SK-N-SH (cell line): Measurements from ENCODE around the gene POLQ. TPM values are rescaled to one million over a fixed set of nuclear protein-coding genes. Genes with fewer than 3 reads are reported as not detected.
A peak's percentile ranks its signal among the peaks of the same experiment; 100 is the strongest.

Experiments used
- CTCF ChIA-PET: fragments of 300-600, 350-600 bp; formaldehyde crosslinking; extraction: SDS; loops from one replicate; lab custom pipeline; 2021; lab: Yijun Ruan, JAX
- POLR2A ChIA-PET: fragments of 350-600 bp; sonication (Branson Sonifier 250); formaldehyde crosslinking; extraction: SDS; loops from one replicate; lab custom pipeline; 2020; ENCODE audit warnings: antibody characterized with exemption, inconsistent platforms; lab: Yijun Ruan, JAX
- DNase-seq: peaks from one replicate; pipeline ENCODE4 v3.0.0; 2012
- H2AFZ ChIP-seq: fragments of 200-600 bp; sonication (generic); 2 replicates; pipeline ENCODE4 v1.8.1; 2016; ENCODE audit warnings: antibody characterized with exemption, mild to moderate bottlenecking, low read depth
- H3F3A ChIP-seq: fragments of 200-600 bp; sonication (generic); replicated peaks from 2 replicates; pipeline ENCODE3; 2016; ENCODE audit warnings: antibody characterized with exemption, mild to moderate bottlenecking; ENCODE audit not compliant: insufficient read depth
- H3K27ac ChIP-seq, 2 experiments: fragments of 200-500 bp in 1 of 2; fragments of 200-600 bp in 1 of 2; sonication (Bioruptor generic) in 1 of 2; sonication (generic), shearing (Covaris generic) in 1 of 2; 2 replicates each; pipeline versions ENCODE4 v1.5.1 to v1.6.1; 2014 to 2016; ENCODE audit warnings: low read depth in 2 of 2, inconsistent platforms in 1 of 2, low read length in 1 of 2, mild to moderate bottlenecking in 1 of 2, mixed read lengths in 1 of 2
- H3K27me3 ChIP-seq: fragments of 200-600 bp; sonication (generic), shearing (Covaris generic); 2 replicates; pipeline ENCODE4 v1.6.1; 2016; ENCODE audit warnings: mixed run types; ENCODE audit not compliant: insufficient read depth
- H3K36me3 ChIP-seq, 2 experiments: fragments of 200-500 bp in 1 of 2; fragments of 200-600 bp in 1 of 2; sonication (Bioruptor generic) in 1 of 2; sonication (generic) in 1 of 2; replicated peaks in 1 of 2; 2 replicates each; pipeline versions ENCODE3 to v1.5.1; 2014 to 2016; ENCODE audit warnings: low read length in 1 of 2, mild to moderate bottlenecking in 1 of 2; ENCODE audit not compliant: insufficient read depth in 2 of 2, control insufficient read depth in 1 of 2
- H3K4me1 ChIP-seq, 2 experiments: fragments of 200-500 bp in 1 of 2; fragments of 200-600 bp in 1 of 2; sonication (Bioruptor generic) in 1 of 2; sonication (generic), shearing (Covaris generic) in 1 of 2; 2 replicates each; pipeline versions ENCODE4 v1.5.1 to v1.6.1; 2014 to 2016; ENCODE audit warnings: low read depth in 1 of 2, low read length in 1 of 2, mixed run types in 1 of 2; ENCODE audit not compliant: insufficient read depth in 2 of 2, control insufficient read depth in 1 of 2
- H3K4me2 ChIP-seq: fragments of 200-600 bp; sonication (generic), shearing (Covaris generic); 2 replicates; pipeline ENCODE4 v1.6.1; 2017; ENCODE audit warnings: mixed run types
- H3K4me3 ChIP-seq, 2 experiments: fragments of 200-500 bp in 1 of 2; fragments of 200-600 bp in 1 of 2; sonication (Bioruptor generic) in 1 of 2; sonication (generic), shearing (Covaris generic) in 1 of 2; 2 replicates each; pipeline versions ENCODE4 v1.5.1 to v1.8.1; 2014 to 2016; ENCODE audit warnings: low read depth in 2 of 2, inconsistent platforms in 1 of 2, low read length in 1 of 2, mild to moderate bottlenecking in 1 of 2, mixed read lengths in 1 of 2, moderate library complexity in 1 of 2
- H3K79me2 ChIP-seq: fragments of 200-600 bp; sonication (generic); 2 replicates; pipeline ENCODE4 v1.8.1; 2017; ENCODE audit warnings: mild to moderate bottlenecking; ENCODE audit not compliant: insufficient read depth
- H3K9ac ChIP-seq: fragments of 200-600 bp; sonication (generic); 2 replicates; pipeline ENCODE4 v1.6.1; 2017; ENCODE audit warnings: mixed run types
- H3K9me2 ChIP-seq: fragments of 200-600 bp; sonication (generic); 2 replicates; pipeline ENCODE4 v1.6.1; 2017; ENCODE audit warnings: mixed run types
- H3K9me3 ChIP-seq: fragments of 200-600 bp; sonication (generic); 2 replicates; pipeline ENCODE4 v1.6.1; 2017; ENCODE audit warnings: mixed run types, mild to moderate bottlenecking, moderate library complexity
- H4K20me1 ChIP-seq: fragments of 200-600 bp; sonication (generic); 2 replicates; pipeline ENCODE4 v1.6.1; 2017; ENCODE audit warnings: mild to moderate bottlenecking, mixed run types; ENCODE audit not compliant: insufficient read depth
- CTCF ChIP-seq: fragments of 200-600 bp; sonication (generic); IDR thresholded peaks from 2 replicates; pipeline ENCODE4 v1.6.1; 2017; ENCODE audit warnings: antibody characterized with exemption, mild to moderate bottlenecking, moderate library complexity
- GABPA ChIP-seq: IDR thresholded peaks from 2 replicates; pipeline ENCODE4 v1.4.0; 2012; ENCODE audit warnings: low read depth, mild to moderate bottlenecking
- IRF3 ChIP-seq: fragments of 150-350 bp; IDR thresholded peaks from 2 replicates; pipeline ENCODE4 v1.6.1; 2016; ENCODE audit warnings: mild to moderate bottlenecking, low read depth, low read length
- PBX3 ChIP-seq: IDR thresholded peaks from 2 replicates; pipeline ENCODE4; 2012
- RAD21 ChIP-seq: IDR thresholded peaks from 2 replicates; pipeline ENCODE4 v1.6.1; 2012; ENCODE audit warnings: mild to moderate bottlenecking, low read length
- RFX5 ChIP-seq: IDR thresholded peaks from 2 replicates; pipeline ENCODE4 v1.6.1; 2012; ENCODE audit warnings: mild to moderate bottlenecking, improper control_type of control experiment, low read length
- RXRA ChIP-seq: IDR thresholded peaks from 2 replicates; pipeline ENCODE4 v1.4.0; 2012; ENCODE audit warnings: low read depth, mild to moderate bottlenecking, borderline replicate concordance
- SMC3 ChIP-seq: IDR thresholded peaks from 2 replicates; pipeline ENCODE4 v1.6.1; 2012; ENCODE audit warnings: low read depth, low read length, improper control_type of control experiment
- TAF1 ChIP-seq: IDR thresholded peaks from 2 replicates; pipeline ENCODE4 v1.6.1; 2012; ENCODE audit warnings: low read depth, mild to moderate bottlenecking, low read length, moderate library complexity, borderline replicate concordance
- TCF12 ChIP-seq: IDR thresholded peaks from 2 replicates; pipeline ENCODE4 v1.4.0; 2012
- TEAD4 ChIP-seq: IDR thresholded peaks from 2 replicates; pipeline ENCODE4 v1.4.0; 2012; ENCODE audit warnings: mild to moderate bottlenecking, borderline replicate concordance; ENCODE audit not compliant: insufficient read depth
- USF1 ChIP-seq: IDR thresholded peaks from 2 replicates; pipeline ENCODE4 v1.4.0; 2012; ENCODE audit warnings: low read depth, borderline replicate concordance
- USF2 ChIP-seq: fragments of 150-350 bp; IDR thresholded peaks from 2 replicates; pipeline ENCODE4 v1.6.1; 2017; ENCODE audit warnings: antibody characterized with exemption, low read length, low read depth, borderline replicate concordance
- WGBS: methylation state at CpG from one replicate; pipeline ENCODE4 v1.1.6; 2017; ENCODE audit warnings: low lambda C conversion rate; 5-methylcytosine and 5-hydroxymethylcytosine counted together
- polyA plus RNA-seq, 3 experiments: library from polyadenylated mRNA; depleted of rRNA; stranded (reverse); fragments of >200 nt; gene quantifications; 2 replicates each; pipeline ENCODE4 v1.2.3, GENCODE V29; 2012

POLQ gene
- polyA plus RNA-seq, 1 of the 3 experiments (the other 2 are of a cell fraction), result 1.4 TPM

- H3F3A ChIP-seq, result peaks cover 3% of the 10 kb centered on the region
- no peaks in the 10 kb centered on the region for H3K4me1 ChIP-seq
- H3K27me3 ChIP-seq, result no peaks in the 10 kb centered on the region
- no peaks in the 10 kb centered on the region for H3K9me2 ChIP-seq
- DNase-seq, result peak; percentile 25
- no peak for TF ChIP-seq USF1
- TF ChIP-seq IRF3, result no peak
- TF ChIP-seq CTCF, result peak; percentile 66
- peak; percentile 59 for TF ChIP-seq RAD21
- peak; percentile 43 for TF ChIP-seq SMC3
- ChIA-PET POLR2A (no interaction called here), CTCF (interaction anchor here (1.1 to 2.1 kb wide), 3 partner anchors 11 to 968 kb away, joined by 3 to 5 read pairs (median 5); partner anchors contain the start of gene POLQ)
- no peaks in the 10 kb centered on the region for H4K20me1 ChIP-seq
- 92% methylated on average over 3 of the region's 3 CpGs for WGBS
- H3K4me2 ChIP-seq, result no peak overlapping the region
- no peak overlapping the region for H3K27ac ChIP-seq
- H2AFZ ChIP-seq, result peak overlapping the region; percentile 11; the same call in 1 of the 2 replicates
- no peak overlapping the region for H3K4me3 ChIP-seq
- H3K36me3 ChIP-seq, result peaks cover 4 to 9% of the 10 kb centered on the region in 2 experiments
- H3K9ac ChIP-seq, result no peak overlapping the region
- no peaks in the 10 kb centered on the region for H3K79me2 ChIP-seq
- no peaks in the 10 kb centered on the region for H3K9me3 ChIP-seq
Measured at GRCh38 chr3:121529308-121529707, 16.5 kb downstream of the POLQ start.

- Histone ChIP-seq H3K4me1 (no peaks in the 10 kb centered on the region), H2AFZ (no peak overlapping the region), H3K27me3 (no peaks in the 10 kb centered on the region), H3F3A (no peaks in the 10 kb centered on the region), H3K9me3 (no peaks in the 10 kb centered on the region), H4K20me1 (no peaks in the 10 kb centered on the region), H3K9ac (no peak overlapping the region), H3K4me2 (no peak overlapping the region), H3K9me2 (no peaks in the 10 kb centered on the region), H3K36me3 (peaks cover 14 to 16% of the 10 kb centered on the region in 2 experiments), H3K79me2 (no peaks in the 10 kb centered on the region), H3K27ac (no peak overlapping the region), H3K4me3 (no peak overlapping the region)
- POLR2A ChIA-PET, result no interaction called here
- TF ChIP-seq TEAD4 (no peak), GABPA (no peak), RXRA (no peak), PBX3 (no peak), TAF1 (no peak), TCF12 (no peak), RFX5 (no peak), USF2 (no peak)
- DNase-seq, result no peak
- WGBS, result 94% methylated on average over 3 of the region's 3 CpGs
- CTCF ChIA-PET, result no interaction called here
Measured at GRCh38 chr3:121520510-121520909, 25.3 kb downstream of the POLQ start.
